OCI-LY3 (cell line): ENCODE results near the gene ORC6.

Source experiments
- H2AFZ ChIP-seq: fragments of 200-600, 300-600 bp; shearing (Covaris generic); 2 replicates; pipeline ENCODE4 v1.6.0; 2014; ENCODE audit warnings: antibody characterized with exemption, low read depth, low read length
- H3K27ac ChIP-seq: fragments of 200-600, 300-600 bp; sonication (generic); 2 replicates; pipeline ENCODE4 v1.5.1; 2014; ENCODE audit warnings: mild to moderate bottlenecking, low read length, moderate library complexity, mixed read lengths
- H3K27me3 ChIP-seq: fragments of 200-600, 300-600 bp; sonication (generic); 2 replicates; pipeline ENCODE4 v1.6.1; 2014; ENCODE audit warnings: low read depth, low read length, mixed read lengths
- H3K36me3 ChIP-seq: fragments of 200-600, 300-600 bp; sonication (generic); replicated peaks from 2 replicates; pipeline ENCODE3; 2014; ENCODE audit warnings: low read depth, low read length, mixed read lengths
- H3K4me1 ChIP-seq: fragments of 300-600, 200-600 bp; sonication (generic); 2 replicates; pipeline ENCODE4 v1.6.1; 2014; ENCODE audit warnings: low read length, mixed read lengths
- H3K4me2 ChIP-seq: fragments of 200-600, 300-600 bp; sonication (generic); 2 replicates; pipeline ENCODE4 v1.6.1; 2014; ENCODE audit warnings: low read length, mixed read lengths
- H3K4me3 ChIP-seq: fragments of 300-600, 200-600 bp; sonication (generic); 2 replicates; pipeline ENCODE4 v1.5.1; 2014; ENCODE audit warnings: antibody characterized with exemption, mild to moderate bottlenecking, low read length, moderate library complexity
- H3K79me2 ChIP-seq: fragments of 300-600, 200-600 bp; shearing (Covaris generic); 2 replicates; pipeline ENCODE4 v1.6.1; 2014; ENCODE audit warnings: mild to moderate bottlenecking, low read length, mixed read lengths
- H3K9ac ChIP-seq: fragments of 300-600, 200-600 bp; shearing (Covaris generic); 2 replicates; pipeline ENCODE4 v1.6.0; 2014; ENCODE audit warnings: mild to moderate bottlenecking, low read length, moderate library complexity
- H3K9me3 ChIP-seq: fragments of 200-600, 300-600 bp; shearing (Covaris generic); 2 replicates; pipeline ENCODE4 v1.6.1; 2014; ENCODE audit warnings: low read length, mixed read lengths; ENCODE audit not compliant: insufficient read depth
- H4K20me1 ChIP-seq: fragments of 200-600, 300-600 bp; sonication (generic); 2 replicates; pipeline ENCODE4 v1.6.1; 2016; ENCODE audit warnings: low read length, mixed read lengths; ENCODE audit not compliant: insufficient read depth
- EZH2phosphoT487 ChIP-seq: fragments of 200-600 bp; shearing (Covaris generic); IDR thresholded peaks from 2 replicates; pipeline ENCODE4 v1.6.1; 2018; ENCODE audit warnings: antibody characterized with exemption, mixed run types, low read depth
- TF ChIP-seq, protein P1 (sequence below): fragments of 200-600, 300-600 bp; sonication (generic); IDR thresholded peaks from 2 replicates; pipeline ENCODE4 v1.5.1; 2014; ENCODE audit warnings: antibody characterized with exemption, low read length, low read depth

ORC6 gene

DNA sequence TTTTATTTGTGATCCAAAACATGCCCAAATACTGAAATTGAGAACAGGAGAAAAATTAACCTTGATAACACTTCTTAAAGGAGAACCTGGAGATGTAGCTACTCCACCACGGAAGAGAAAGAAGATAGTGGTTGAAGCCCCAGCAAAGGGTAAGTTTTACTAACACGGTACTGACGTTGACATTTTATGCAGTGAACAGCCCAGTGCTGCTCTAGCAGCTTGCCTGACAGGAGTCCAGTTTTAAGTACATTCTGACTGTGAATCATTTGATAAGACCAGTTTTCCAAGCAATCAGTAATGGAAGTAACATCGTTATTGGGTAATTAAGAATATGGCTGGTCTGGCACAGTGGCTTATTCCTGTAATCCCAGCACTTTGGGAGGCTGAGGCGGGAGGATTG, 6.5 kb downstream of the ORC6 start:
- H3K9me3 ChIP-seq: no peaks in the 10 kb centered on the region
- no peak overlapping the region for H3K9ac ChIP-seq
- peaks cover 63% of the 10 kb centered on the region for H3K36me3 ChIP-seq
- H3K79me2 ChIP-seq: peaks cover 16% of the 10 kb centered on the region
- H3K4me3 ChIP-seq: no peak overlapping the region
- H2AFZ ChIP-seq: no peak overlapping the region
- TF ChIP-seq, protein P1, sequence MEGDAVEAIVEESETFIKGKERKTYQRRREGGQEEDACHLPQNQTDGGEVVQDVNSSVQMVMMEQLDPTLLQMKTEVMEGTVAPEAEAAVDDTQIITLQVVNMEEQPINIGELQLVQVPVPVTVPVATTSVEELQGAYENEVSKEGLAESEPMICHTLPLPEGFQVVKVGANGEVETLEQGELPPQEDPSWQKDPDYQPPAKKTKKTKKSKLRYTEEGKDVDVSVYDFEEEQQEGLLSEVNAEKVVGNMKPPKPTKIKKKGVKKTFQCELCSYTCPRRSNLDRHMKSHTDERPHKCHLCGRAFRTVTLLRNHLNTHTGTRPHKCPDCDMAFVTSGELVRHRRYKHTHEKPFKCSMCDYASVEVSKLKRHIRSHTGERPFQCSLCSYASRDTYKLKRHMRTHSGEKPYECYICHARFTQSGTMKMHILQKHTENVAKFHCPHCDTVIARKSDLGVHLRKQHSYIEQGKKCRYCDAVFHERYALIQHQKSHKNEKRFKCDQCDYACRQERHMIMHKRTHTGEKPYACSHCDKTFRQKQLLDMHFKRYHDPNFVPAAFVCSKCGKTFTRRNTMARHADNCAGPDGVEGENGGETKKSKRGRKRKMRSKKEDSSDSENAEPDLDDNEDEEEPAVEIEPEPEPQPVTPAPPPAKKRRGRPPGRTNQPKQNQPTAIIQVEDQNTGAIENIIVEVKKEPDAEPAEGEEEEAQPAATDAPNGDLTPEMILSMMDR: no peak
- no peak for TF ChIP-seq EZH2phosphoT487
- H3K4me2 ChIP-seq: no peak overlapping the region
- peaks cover 14% of the 10 kb centered on the region for H3K4me1 ChIP-seq
- peaks cover 5% of the 10 kb centered on the region for H4K20me1 ChIP-seq
- no peaks in the 10 kb centered on the region for H3K27me3 ChIP-seq
- no peak overlapping the region for H3K27ac ChIP-seq

DNA sequence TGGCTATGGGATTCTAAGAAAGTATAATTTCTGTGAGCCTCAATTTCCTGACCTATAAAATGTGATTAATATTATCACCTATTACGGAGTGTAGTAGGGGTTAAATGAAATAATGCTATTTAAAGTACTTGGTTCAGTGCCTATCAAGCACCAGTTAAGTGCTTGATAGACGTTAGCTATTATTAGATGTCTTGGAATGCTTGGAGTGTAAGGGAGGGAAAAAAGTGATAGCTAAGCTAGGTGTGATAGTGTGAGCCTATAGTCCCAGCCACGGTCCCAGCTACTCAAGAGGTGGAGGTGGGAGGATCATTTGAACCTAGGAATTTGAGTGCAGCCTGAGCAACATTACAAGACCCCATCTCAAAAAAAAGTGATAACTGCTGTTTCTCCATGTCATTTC, 7.5 kb downstream of the ORC6 start:
- TF ChIP-seq, protein P1: no peak
- no peak for TF ChIP-seq EZH2phosphoT487
- Histone ChIP-seq H3K36me3 (peaks cover 58% of the 10 kb centered on the region), H3K4me2 (no peak overlapping the region), H3K79me2 (peaks cover 6% of the 10 kb centered on the region), H3K9me3 (no peaks in the 10 kb centered on the region), H3K27me3 (no peaks in the 10 kb centered on the region), H3K4me1 (peaks cover 4% of the 10 kb centered on the region), H2AFZ (no peak overlapping the region), H3K4me3 (no peak overlapping the region), H4K20me1 (no peaks in the 10 kb centered on the region; the same call in 1 of the 2 replicates), H3K27ac (no peak overlapping the region), H3K9ac (no peak overlapping the region)

DNA sequence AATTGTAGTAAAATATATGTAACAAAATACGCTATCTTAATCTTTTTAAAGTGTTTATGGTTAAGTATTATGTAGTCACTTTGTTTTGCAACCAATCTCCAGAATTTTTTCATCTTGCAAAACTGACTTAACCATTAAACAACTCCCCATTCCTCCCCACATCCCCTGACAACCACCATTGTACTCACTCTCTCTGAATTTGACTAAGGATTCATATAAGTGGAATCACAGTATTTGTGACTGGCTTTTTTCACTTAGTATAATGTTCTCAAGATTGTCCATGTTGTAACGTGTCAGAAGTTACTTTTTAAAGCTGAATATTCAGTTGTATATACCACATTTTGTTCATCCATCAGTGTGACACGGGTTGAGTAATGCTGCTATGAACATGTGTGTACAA, 10.6 kb downstream of the ORC6 start:
- Histone ChIP-seq H3K27ac (no peak overlapping the region), H3K27me3 (no peaks in the 10 kb centered on the region), H3K4me3 (no peak overlapping the region), H3K4me2 (no peak overlapping the region), H4K20me1 (no peaks in the 10 kb centered on the region), H3K4me1 (no peaks in the 10 kb centered on the region), H3K9me3 (no peaks in the 10 kb centered on the region), H2AFZ (no peak overlapping the region), H3K79me2 (no peaks in the 10 kb centered on the region), H3K9ac (no peak overlapping the region), H3K36me3 (peaks cover 52% of the 10 kb centered on the region)
- no peak for TF ChIP-seq EZH2phosphoT487
- TF ChIP-seq, protein P1: no peak

DNA sequence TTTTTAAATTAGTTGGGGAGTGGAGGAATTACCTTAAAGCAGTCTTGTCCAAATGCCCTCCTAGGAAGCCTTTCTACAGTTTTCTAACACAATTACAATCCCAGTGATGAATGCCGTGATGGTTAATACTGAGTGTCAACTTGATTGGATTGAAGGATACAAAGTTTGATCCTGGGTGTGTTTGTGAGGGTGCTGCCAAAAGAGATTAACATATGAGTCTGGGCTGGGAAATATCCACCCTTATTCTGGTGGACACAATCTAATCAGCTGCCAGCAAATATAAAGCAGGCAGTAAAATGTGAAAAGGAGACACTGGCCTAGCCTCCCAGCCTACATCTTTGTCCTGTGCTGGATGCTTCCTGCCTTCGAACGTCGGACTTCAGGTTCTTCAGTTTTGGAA, 12.2 kb downstream of the ORC6 start:
- H4K20me1 ChIP-seq: no peaks in the 10 kb centered on the region
- H3K4me1 ChIP-seq: no peaks in the 10 kb centered on the region
- H3K79me2 ChIP-seq: no peaks in the 10 kb centered on the region
- TF ChIP-seq, protein P1: no peak
- TF ChIP-seq EZH2phosphoT487: no peak
- no peak overlapping the region for H3K27ac ChIP-seq
- no peaks in the 10 kb centered on the region for H3K27me3 ChIP-seq
- H2AFZ ChIP-seq: no peak overlapping the region
- H3K36me3 ChIP-seq: peaks cover 37% of the 10 kb centered on the region
- H3K4me2 ChIP-seq: no peak overlapping the region
- H3K9ac ChIP-seq: no peak overlapping the region
- no peaks in the 10 kb centered on the region for H3K9me3 ChIP-seq
- no peak overlapping the region for H3K4me3 ChIP-seq
